Measurements from ENCODE around the gene JCHAIN. TPM values are rescaled to one million over a fixed set of nuclear protein-coding genes. Genes with fewer than 3 reads are reported as not detected.
"Not testable (repeated sequence)": the region's sequence is repeated elsewhere in the genome, so short reads cannot be mapped to it uniquely, and the experiment has no call there.

The JCHAIN gene
- total RNA-seq = 6.5 TPM
- long read RNA-seq, partial matches to known transcripts = 0 of 3 reads
- long read RNA-seq, other reads (novel, unspliced or antisense) = 0 of 3 reads

GRCh38 chr4:70666369-70666768 lies at the start of gene JCHAIN:
Gene JCHAIN, minus strand, starts transcription at chr4:70666508. Its CDS starts 18 bp downstream, at chr4:70666490.
- ATAC-seq = no peak
- intact Hi-C loops (cut with DNase I) = no loop called here
- no peak for DNase-seq (ENCODE audit: missing footprints)

GRCh38 chr4:70715097-70715496 lies 48.8 kb upstream of the JCHAIN start:
- intact Hi-C loops (cut with DNase I) = no loop called here
- DNase-seq (ENCODE audit: missing footprints) (no peak), ATAC-seq (no peak)

GRCh38 chr4:70714079-70714887 lies 48.0 kb upstream of the JCHAIN start:
- DNase-seq (ENCODE audit: missing footprints) (no peak), ATAC-seq (no peak)

GRCh38 chr4:70713453-70714078 lies 47.3 kb upstream of the JCHAIN start:
- intact Hi-C loops (cut with DNase I) = no loop called here
- DNase-seq (ENCODE audit: missing footprints) (no peak), ATAC-seq (no peak)

More at GRCh38 chr4:70714079-70714887, 48.0 kb upstream of the JCHAIN start:
- intact Hi-C loops (cut with DNase I) = no loop called here

- no peak for ATAC-seq
- no peak for DNase-seq (ENCODE audit: missing footprints)
- intact Hi-C loops (cut with DNase I) = no loop called here
Observed at GRCh38 chr4:70712604-70713452, 46.5 kb upstream of the JCHAIN start.

GRCh38 chr4:70712150-70712549 lies 45.8 kb upstream of the JCHAIN start:
- no peak for ATAC-seq
- no peak for DNase-seq (ENCODE audit: missing footprints)
- intact Hi-C loops (cut with DNase I) = no loop called here

GRCh38 chr4:70711599-70711998 lies 45.3 kb upstream of the JCHAIN start:
- intact Hi-C loops (cut with DNase I) = no loop called here
- no peak for ATAC-seq
- DNase-seq (ENCODE audit: missing footprints) = no peak

GRCh38 chr4:70709611-70710205 lies 43.4 kb upstream of the JCHAIN start:
- ATAC-seq (no peak), DNase-seq (ENCODE audit: missing footprints) (no peak)
- intact Hi-C loops (cut with DNase I) = loop anchor here (5.0 kb wide), 2 partner anchors 128 to 283 kb away; partner anchors contain the start of genes DCK and GRSF1

GRCh38 chr4:70706516-70706915 lies 40.2 kb upstream of the JCHAIN start:
- no peak for ATAC-seq
- no peak for DNase-seq (ENCODE audit: missing footprints)
- intact Hi-C loops (cut with DNase I) = loop anchor here (5.0 kb wide), 2 partner anchors 131 to 286 kb away; partner anchors contain the start of genes DCK and GRSF1

- intact Hi-C loops (cut with DNase I) = loop anchor here (5.0 kb wide), 2 partner anchors 131 to 286 kb away; partner anchors contain the start of genes DCK and GRSF1
- ATAC-seq = no peak
- no peak for DNase-seq (ENCODE audit: missing footprints)
Observed at GRCh38 chr4:70706044-70706461, 39.7 kb upstream of the JCHAIN start.

GRCh38 chr4:70705183-70706043 lies 39.1 kb upstream of the JCHAIN start:
- DNase-seq (ENCODE audit: missing footprints) = peak; percentile 90
- intact Hi-C loops (cut with DNase I) = loop anchor here (5.0 kb wide), 2 partner anchors 132 to 287 kb away; partner anchors contain the start of genes DCK and GRSF1
- peak; percentile 83 for ATAC-seq

GRCh38 chr4:70704931-70705182 lies 38.5 kb upstream of the JCHAIN start:
- ATAC-seq (peak; percentile 35), DNase-seq (ENCODE audit: missing footprints) (no peak)
- intact Hi-C loops (cut with DNase I) = loop anchor here (1.0 to 5.0 kb wide), 3 partner anchors 17 to 287 kb away; partner anchors contain the start of genes DCK, GRSF1 and UTP3

GRCh38 chr4:70704215-70704930 lies 38.1 kb upstream of the JCHAIN start:
- peak; percentile 88 for DNase-seq (ENCODE audit: missing footprints)
- ATAC-seq = peak; percentile 89
- intact Hi-C loops (cut with DNase I) = loop anchor here (1.0 kb wide), 1 partner anchor 16 kb away; the partner anchor contains the start of gene UTP3

- ATAC-seq (no peak), DNase-seq (ENCODE audit: missing footprints) (no peak)
- intact Hi-C loops (cut with DNase I) = loop anchor here (1.0 kb wide), 1 partner anchor 15 kb away; the partner anchor contains the start of gene UTP3
Observed at GRCh38 chr4:70703619-70704214, 37.4 kb upstream of the JCHAIN start.

- ATAC-seq; intact Hi-C loops (cut with DNase I); DNase-seq (ENCODE audit: missing footprints): not testable (repeated sequence)
Observed at GRCh38 chr4:70702592-70702991, 36.3 kb upstream of the JCHAIN start.

- intact Hi-C loops (cut with DNase I) = no loop called here
- ATAC-seq = no peak
- DNase-seq (ENCODE audit: missing footprints) = no peak
Observed at GRCh38 chr4:70701271-70701670, 35.0 kb upstream of the JCHAIN start.

GRCh38 chr4:70700712-70701111 lies 34.4 kb upstream of the JCHAIN start:
- intact Hi-C loops (cut with DNase I) = no loop called here
- DNase-seq (ENCODE audit: missing footprints) (no peak), ATAC-seq (no peak)

Data from Right ventricle myocardium inferior (tissue), 1 donor.